Measurements from ENCODE around the gene MTHFD1L.

Gene MTHFD1L

DNA sequence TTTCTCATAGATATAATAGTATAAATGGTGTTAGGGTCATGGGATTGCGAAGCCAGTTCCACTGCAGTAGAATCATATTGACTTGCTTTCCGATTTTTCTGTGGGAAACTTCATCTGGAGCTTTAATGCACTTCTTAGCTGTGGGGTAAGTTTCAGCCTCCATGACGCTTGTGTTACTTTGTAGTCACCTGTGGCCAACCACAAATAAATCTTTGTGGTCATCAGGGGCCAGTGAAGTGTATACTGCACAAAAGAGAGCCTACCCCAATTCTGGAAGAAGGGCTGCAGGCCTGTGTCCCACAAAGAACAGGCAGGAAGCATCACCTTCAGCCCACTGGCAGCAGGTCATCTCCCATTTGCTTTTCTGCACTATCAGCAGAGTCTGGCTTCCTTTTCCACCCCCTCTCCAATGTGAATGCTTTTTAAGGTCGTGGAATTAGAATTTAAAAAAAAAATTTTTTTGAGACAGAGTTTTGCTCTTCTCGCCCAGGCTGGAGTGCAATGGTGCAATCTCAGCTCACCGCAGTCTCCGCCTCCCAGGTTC lies 32.0 kb downstream of the MTHFD1L start:
- DNase-seq (ENCODE audit: low read depth in 3 of 3, low spot score in 1 of 3): no peak

- no peak for DNase-seq (ENCODE audit: low read depth in 3 of 3, low spot score in 1 of 3)
These were observed 33.1 kb downstream of the MTHFD1L start for GRCh38 chr6:150898399-150899170.

GRCh38 chr6:150899231-150899630 lies 33.7 kb downstream of the MTHFD1L start:
- DNase-seq (ENCODE audit: low read depth in 3 of 3, low spot score in 1 of 3): no peak

GRCh38 chr6:150900049-150900448 lies 34.5 kb downstream of the MTHFD1L start:
- no peak for DNase-seq (ENCODE audit: low read depth in 3 of 3, low spot score in 1 of 3)

- DNase-seq (ENCODE audit: low read depth in 3 of 3, low spot score in 1 of 3): no peak
These were observed 36.8 kb downstream of the MTHFD1L start for GRCh38 chr6:150902142-150902776.

GRCh38 chr6:150905769-150906168 lies 40.3 kb downstream of the MTHFD1L start:
- no peak for DNase-seq (ENCODE audit: low read depth in 3 of 3, low spot score in 1 of 3)

DNA sequence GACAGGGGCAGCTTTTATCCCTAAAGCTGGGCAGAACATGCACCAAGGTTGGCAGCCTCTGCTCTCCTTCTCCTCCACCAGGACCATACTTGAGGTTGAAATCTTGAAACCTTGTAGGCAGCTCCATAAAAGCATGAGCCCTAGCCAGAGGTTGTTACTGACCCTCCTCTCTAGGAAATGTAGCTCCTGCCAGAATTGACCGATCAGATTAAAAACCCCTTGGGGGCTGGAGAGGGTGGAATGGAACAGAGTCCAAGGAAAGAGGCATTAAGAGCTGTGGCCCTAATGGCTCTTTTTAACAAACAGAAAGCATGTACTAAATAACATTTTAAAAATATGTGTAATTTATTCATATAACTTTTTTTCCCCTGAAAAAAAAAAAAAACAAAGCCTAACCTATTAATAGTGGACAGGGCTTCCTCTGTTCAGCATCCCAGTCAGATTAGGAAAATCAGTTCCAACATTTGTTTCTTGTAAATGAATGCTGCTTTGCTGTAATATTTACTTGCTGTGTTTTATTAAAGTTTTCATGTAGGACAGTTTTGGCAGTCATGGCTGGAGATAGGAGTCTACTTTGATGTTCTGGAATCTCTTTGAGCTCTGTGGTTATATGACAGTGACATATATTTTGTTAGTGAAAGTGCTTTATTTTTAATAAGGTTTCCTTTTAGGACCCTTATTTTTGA lies 41.3 kb downstream of the MTHFD1L start:
- DNase-seq (ENCODE audit: low read depth in 3 of 3, low spot score in 1 of 3): no peak

DNA sequence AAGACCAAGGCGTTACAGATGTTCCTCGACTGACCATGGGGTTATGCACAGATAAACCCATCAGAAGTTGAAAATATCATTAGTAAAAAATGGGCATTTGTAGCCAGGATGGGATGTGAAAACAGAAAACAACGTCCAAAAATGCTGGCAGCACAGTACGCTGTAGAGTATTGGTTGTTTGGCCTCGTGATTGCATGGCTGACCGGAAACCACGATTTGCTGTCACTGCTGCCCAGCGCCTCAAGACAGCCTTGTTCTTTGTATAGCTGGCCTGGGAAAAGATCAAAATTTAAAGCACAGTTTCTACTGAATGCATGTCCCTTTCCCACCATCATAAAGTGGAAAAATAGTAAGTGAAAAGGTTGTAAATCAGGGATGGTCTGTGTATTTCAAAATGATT lies 41.9 kb downstream of the MTHFD1L start:
- no peak for DNase-seq (ENCODE audit: low read depth in 3 of 3, low spot score in 1 of 3)

GRCh38 chr6:150908901-150909300 lies 43.4 kb downstream of the MTHFD1L start:
- no peak for DNase-seq (ENCODE audit: low read depth in 3 of 3, low spot score in 1 of 3)

- DNase-seq (ENCODE audit: low read depth in 3 of 3, low spot score in 1 of 3): no peak
These were observed 45.1 kb downstream of the MTHFD1L start for GRCh38 chr6:150910561-150910960.

DNA sequence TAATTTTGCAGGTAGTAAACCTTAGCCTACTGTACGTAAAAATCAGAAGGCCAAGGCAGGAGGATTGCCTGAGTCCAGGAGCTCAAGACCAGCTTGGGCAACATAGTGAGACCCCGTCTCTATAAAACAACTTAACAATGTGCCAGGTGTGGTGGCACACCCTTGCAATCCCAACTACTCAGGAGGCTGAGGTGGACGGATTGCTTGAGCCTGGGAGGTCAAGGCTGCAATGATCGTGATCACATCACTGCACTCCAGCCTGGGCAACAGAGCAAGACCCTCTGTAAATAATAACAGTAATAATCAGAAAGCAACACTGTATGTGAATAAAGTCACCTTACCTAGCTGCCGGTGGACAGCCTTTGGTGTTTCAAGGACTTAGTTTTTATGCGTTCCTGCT lies 48.9 kb downstream of the MTHFD1L start:
- no peak for DNase-seq (ENCODE audit: low read depth in 3 of 3, low spot score in 1 of 3)

- no peak for DNase-seq (ENCODE audit: low read depth in 3 of 3, low spot score in 1 of 3)
These were observed 49.8 kb downstream of the MTHFD1L start for GRCh38 chr6:150915131-150915879.

DNA sequence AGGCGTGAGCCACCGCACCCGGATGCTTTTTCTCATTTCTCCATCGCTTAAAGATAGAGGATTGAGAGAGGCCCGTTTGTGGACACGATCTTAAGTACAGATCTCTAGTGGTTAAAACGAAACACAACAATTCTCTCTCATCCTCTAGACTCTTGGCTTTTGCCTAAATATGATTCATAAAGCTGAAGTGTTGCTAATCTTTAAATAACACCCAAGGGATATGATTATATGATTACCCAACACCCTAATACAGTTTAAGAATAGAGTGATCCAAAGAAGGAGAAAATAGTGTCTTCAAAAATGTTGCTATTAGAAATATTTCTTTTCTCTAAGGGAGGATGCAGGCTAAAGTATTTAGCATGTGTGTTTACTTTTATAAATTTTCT lies 50.4 kb downstream of the MTHFD1L start:
- no peak for DNase-seq (ENCODE audit: low read depth in 3 of 3, low spot score in 1 of 3)

DNA sequence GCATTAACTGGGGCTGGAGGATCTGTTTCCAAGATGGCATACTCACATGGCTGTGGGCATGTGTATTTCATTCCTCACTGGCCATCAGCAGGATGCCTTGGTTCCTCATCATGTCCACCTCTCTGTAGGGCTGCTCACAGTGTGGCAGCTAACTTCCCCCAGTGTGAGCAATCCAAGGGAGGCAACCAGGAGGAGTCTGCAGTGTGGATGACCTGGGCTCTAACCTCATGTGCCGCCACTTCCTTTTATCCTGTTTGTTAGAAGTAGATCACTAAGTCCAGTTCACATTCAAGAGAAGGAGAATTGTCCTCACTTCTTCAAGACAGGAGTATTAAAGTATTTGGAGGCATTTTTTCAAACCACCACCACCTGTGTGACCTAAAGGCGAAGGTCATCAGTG lies 54.4 kb downstream of the MTHFD1L start:
- DNase-seq (ENCODE audit: low read depth in 3 of 3, low spot score in 1 of 3): no peak

DNA sequence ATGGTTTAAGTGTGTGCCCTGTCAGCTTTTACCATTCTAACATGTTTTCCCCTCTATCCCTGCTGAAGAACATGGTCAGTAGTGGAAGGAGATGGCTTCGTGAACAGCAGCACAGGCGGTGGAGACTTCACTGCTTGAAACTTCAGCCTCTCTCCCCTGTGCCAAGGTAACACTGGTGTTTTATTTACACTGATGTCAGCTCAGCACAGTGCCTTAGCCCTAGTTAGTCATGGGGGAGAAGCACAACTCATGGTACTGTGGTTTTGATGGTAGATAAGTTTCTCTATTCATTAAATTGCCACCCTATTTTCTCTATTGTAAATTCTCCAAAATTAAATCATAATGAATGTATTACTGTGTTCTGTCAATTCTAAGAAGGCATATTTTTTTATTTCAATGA lies 56.6 kb downstream of the MTHFD1L start:
- DNase-seq (ENCODE audit: low read depth in 3 of 3, low spot score in 1 of 3): no peak

DNA sequence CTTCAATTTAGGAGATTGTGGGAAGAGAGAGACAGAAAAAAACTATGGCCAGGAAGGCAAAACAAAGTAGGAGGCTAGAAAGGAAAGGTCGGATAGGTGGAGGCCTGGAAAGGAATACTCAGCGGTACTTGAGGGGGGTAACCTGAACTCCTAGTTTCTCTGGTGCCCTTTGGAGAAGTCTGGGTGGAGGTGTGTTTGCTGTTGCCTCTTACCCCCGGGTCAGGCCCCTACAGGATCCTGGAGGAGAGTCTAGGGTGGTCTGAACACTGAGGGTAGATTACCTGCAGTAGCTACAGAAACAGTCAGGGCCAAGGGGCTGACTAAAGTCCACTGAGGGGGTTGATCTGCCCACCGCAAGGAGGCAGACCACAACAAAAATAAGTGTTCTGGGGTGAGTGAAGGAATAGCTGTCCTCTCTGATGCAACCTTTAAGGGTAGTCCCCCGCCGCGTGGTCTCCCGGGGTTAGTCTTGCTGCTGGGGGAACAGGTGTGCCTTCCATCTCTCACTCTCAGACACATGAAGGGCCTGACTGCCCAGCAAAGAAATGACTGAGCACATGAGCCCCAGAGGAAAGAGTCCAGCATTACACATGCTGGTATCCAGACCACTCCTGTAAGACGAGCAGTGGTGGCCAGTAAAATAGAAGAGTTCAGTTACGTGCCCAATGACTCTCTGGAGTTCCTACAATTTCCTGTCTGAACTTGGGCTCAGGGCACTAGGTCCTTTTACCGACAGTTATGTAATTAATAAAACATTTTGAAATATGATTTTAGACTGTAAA lies 59.5 kb downstream of the MTHFD1L start:
- no peak for DNase-seq (ENCODE audit: low read depth in 3 of 3, low spot score in 1 of 3)

DNA sequence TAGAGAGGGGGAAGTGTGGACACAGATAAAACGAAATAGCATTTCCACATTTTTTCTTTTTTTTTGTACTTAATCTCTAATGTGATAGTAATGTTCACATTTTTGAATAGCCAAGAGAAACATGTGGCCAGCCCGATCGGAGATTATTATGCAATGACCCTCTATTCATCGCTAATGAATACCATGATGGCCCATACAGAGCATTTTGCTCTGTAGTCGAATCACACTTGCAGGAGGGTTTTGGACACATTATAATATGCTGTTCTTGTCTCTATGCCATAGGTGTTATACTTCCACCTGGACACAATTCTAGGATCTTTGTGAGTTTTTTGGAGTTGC lies 60.1 kb downstream of the MTHFD1L start:
- no peak for DNase-seq (ENCODE audit: low read depth in 3 of 3, low spot score in 1 of 3)

DNA sequence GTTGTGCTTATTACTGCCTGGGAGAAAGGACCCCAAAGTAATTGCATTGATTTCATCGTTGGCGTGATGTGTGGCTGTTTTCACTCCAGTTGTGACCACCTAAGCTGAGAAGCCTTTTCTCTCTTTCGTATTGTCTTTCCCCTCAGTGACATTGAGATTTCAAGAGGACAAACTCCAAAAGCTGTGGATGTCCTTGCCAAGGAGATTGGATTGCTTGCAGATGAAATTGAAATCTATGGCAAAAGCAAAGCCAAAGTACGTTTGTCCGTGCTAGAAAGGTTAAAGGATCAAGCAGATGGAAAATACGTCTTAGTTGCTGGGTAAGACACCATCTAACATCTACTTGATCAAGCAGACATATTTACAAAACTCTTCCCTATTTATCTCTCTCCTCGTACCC lies 60.5 kb downstream of the MTHFD1L start:
- DNase-seq (ENCODE audit: low read depth in 3 of 3, low spot score in 1 of 3): no peak

DNA sequence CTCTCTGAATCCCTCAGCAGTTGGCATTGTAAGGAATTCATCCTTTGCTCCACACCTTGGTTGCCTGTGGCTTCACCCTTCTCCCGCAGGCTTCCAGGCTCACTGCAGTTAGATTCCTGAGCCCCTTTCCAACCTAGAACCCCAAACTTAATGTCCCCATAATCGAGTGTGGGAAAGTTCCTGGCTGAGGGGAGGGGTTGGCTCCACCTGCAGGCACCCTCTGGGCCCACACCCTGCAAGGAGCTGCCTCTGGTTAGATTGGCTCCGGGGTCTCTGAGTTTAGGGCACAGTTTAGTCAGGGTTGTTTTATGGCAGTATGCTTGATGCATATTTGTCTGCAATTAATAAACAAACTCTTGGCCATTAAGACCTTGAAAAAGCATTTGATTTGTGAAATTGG lies 63.4 kb downstream of the MTHFD1L start:
- DNase-seq (ENCODE audit: low read depth in 3 of 3, low spot score in 1 of 3): no peak

- DNase-seq (ENCODE audit: low read depth in 3 of 3, low spot score in 1 of 3): no peak
These were observed 63.9 kb downstream of the MTHFD1L start for GRCh38 chr6:150929416-150929815.

- no peak for DNase-seq (ENCODE audit: low read depth in 3 of 3, low spot score in 1 of 3)
These were observed 65.3 kb downstream of the MTHFD1L start for GRCh38 chr6:150930841-150931240.
